ENCODE results near the gene GALNT10.

GALNT10 gene

DNA sequence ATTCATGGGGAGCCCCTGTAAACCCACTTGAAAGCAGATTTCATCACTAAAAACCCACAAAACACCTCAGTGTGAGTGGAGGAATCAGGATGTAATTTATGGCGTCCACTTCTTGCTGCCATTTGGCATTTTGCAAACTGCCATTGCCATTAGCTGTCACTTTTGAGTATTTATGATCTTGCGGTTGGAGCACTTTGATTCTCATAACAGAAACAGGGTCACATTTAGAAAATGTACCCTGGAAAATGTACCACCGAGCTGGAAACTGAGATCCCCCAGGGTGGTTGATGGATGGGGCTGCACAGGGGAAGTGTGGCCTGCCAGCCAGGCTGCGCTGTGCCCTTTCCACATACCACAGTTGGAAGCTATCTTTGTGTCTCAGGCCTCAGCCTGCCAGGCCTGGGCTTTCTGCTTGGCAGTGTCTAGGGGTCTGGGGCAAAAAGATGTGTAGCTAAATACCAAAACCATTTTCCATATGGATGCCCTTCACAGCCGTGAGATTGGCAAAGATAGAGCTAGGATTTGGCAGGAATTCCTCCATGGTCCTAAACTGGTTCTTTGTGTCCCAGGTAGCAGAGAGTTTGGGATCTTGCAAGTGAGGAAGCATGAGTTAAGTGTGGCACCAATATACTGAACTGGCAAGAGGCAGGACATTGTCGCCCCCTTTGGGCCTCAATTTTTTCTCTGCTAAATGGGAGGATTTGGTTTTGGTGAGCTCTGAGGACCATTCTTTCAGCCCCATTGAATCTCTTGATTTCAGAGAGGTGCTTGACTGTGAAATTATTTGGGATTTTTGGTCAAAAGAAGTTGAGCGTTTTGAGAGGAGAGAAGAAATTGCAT lies 46.2 kb downstream of the GALNT10 start:
- DNase-seq (ENCODE audit: low read depth), result no peak

DNA sequence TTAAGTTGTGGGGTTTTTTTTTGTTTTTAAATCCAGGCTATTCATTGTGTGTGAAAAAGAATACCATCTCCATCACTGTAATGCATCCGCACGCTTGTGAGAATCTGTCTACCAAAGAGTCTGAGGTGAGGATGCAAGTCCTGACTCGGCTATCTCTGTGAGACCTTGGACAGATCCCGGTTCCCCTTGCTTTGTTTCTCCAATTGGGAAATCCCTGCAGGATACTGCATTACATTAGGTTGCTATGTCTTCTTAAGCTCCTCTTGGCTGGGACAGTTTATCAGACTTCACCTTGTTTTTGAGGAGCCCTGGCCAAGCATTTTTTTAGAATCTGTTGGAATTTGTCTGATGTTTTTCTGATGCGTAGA lies 46.8 kb downstream of the GALNT10 start:
- no peak for DNase-seq (ENCODE audit: low read depth)

DNA sequence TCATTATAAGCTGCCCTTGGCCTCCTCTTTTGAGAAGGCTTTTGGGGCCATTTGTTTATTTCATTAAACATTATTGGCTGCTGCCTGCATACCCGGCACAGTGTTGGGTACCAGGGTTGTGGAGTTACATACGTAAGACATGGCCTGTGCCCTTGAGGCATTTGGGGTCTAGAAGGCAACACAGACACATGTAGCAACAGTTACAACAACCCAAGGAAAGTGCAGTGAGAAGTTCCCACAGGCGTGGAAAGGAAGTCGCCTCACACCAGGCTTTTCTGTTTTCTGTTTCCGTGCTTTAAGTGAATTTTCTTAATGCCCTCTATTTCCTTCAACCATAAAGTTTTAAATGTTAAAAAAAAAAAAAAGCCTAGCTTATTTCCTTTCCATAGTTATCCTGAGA lies 47.4 kb downstream of the GALNT10 start:
- no peak for DNase-seq (ENCODE audit: low read depth)

DNA sequence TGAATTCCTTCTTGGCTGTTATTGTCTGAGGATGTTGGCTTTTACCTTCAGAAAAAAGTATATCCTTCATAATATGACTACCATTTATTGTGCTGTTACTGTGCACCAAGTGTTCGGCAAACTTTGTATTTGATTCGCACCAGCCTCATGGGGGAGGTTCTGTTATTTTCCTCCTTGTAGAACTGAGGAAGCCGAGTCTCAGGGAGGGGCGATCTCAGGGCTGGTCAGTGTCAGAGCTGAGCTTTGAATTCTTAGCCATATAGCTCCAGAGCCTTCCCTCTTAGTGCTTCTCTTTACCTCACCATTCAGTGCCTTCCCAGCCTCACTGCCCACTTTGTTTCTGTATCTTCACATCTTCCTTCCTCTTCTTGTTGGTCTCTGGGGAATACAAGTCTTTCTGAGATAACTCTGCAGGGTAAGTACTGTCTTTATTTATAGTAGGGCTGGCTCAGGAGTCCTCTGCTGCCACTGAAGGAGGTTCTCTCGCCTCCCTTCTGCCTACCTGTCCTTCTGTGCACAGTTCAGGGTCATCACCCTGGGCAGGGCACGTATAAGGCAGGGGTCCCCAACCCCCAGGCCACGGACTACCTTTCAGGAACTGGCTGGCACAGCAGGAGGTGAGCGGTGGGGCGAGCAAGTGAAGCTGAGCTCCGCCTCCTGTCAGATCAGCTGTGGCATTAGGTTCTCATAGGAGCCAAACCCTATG lies 48.4 kb downstream of the GALNT10 start:
- no peak for DNase-seq (ENCODE audit: low read depth)

DNA sequence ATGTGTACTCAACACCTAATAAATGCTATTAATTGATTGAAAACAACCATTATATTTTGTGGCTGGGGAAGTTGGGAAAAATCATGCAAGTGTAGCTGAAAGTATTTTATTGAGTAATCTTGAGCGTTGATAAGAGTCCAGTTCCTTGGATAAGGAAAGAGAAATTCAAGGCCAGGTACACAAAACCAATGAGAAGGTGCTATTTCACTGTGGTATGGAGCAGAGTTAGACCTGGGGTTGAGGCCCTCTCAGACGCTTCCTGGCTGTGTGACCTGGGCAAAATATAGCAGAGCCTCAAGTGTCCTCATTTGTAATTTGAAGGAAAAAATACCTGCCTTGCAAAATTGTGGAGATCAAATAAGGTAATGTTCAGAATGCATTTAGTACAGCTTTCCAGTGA lies 50.1 kb downstream of the GALNT10 start:
- no peak for DNase-seq (ENCODE audit: low read depth)

DNA sequence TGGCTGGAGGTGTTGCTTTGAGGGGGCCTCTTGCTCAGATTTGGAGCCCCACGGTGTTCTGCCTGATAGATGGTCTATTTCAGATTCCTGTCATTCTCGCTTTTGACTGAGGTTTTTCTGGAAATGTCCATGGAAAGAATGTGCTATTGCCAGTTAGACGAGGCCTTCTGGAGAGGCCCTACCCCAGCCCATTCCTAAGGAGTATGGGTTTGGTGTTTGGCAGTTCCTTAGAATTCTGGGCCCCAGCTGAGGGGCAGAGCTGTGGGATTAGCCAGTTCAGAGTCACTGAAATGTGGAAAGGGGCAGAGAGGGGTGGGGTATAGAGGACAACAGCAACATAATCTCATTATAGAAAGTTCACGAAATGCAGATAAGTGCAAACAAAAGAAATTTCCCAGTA lies 50.5 kb downstream of the GALNT10 start:
- no peak for DNase-seq (ENCODE audit: low read depth)

DNA sequence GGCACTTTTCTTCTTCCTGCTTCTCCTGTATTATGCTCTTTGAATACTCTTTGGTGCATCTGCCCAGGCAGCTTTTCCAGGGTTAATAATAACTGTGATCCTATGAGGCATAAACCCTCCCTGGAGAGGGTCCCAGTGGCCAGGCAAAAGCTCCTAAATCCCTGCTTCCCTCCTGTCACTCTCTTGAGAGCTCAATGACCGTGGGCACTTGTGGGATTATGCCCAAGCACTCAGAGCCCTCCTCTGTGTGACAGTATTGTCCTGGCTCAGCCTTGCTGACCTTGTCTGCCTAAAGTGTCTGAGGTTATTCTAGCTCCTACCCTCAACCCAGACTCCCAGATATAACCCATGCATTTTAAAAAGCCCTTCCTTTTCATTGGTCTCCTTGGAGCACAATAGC lies 51.9 kb downstream of the GALNT10 start:
- DNase-seq (ENCODE audit: low read depth), result no peak

DNA sequence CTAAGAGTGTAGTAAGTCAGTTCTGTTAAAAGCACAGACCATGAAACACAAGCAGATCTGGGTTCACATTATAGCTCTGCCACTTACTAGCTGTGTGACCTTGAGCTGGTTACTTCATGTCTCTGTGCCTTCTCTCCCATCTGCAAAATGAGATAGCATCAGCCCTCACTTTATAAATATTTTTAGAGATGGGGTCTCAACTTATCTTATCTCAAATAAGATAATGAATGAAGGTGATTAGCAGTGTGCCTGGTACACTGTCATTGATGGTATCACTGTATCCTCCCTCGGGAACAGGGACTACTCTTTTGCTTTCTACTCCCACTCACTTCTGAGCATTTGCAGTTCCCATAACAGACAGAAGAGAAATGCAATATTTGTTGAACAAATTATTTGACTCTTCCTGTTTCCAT lies 52.4 kb downstream of the GALNT10 start:
- no peak for DNase-seq (ENCODE audit: low read depth)

DNA sequence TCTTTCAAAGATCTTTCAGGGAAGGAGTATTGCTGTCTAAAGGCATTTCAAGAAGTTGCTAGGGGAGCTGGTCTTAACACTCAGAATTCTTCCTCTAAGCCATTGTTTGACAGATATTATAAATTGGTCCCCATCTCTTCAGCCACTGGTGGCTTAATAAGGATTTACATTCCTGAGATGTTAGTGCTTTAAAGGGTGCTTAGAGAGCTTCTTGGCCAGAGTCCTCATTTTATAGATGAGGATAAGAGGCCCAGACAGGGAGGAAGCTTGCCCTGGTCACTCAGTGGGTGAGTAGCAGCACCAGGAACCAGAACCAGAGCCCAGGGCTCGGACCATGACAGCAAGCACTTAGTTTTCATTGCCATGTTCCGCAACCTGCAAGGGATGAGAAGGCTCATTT lies 53.2 kb downstream of the GALNT10 start:
- DNase-seq (ENCODE audit: low read depth), result no peak

DNA sequence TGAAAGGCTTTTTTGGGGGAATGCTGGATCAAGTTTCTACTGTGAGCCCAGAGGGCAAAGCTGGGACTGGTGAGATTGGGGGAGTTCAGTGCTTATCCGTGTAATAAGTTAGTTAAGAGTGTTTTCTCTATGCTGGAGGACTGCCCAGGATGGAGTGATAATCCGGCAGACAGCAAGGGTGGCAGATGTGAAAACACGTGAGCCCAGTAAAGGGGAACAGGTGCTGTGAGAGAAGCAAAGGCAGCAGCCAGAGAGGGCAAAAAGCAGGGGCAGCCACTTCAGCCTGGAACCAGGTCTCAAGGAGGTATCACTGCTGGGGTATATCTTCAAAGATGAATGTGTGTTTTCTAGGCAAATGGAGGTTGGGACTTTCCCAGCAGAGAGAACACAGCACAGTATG lies 53.9 kb downstream of the GALNT10 start:
- DNase-seq (ENCODE audit: low read depth), result no peak

DNA sequence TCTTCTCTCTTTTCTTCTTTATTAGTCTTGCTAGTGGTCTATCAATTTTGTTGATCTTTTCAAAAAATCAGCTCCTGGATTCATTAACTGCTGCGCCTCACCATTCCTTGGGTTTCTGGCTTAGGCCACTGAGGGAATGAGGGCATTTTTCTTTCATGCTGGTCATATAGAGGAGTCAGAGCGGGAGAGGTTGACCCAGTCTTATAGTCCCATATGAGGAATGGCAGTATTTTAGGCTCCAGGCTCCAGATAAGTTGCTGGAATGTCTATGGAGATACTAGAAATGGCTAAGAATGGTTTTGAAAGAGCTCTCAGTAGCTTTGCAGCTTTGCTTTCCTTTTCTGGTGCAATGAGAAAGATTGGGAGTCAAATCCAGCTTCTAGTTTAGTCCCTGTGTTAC lies 58.2 kb downstream of the GALNT10 start:
- DNase-seq (ENCODE audit: low read depth), result no peak

DNA sequence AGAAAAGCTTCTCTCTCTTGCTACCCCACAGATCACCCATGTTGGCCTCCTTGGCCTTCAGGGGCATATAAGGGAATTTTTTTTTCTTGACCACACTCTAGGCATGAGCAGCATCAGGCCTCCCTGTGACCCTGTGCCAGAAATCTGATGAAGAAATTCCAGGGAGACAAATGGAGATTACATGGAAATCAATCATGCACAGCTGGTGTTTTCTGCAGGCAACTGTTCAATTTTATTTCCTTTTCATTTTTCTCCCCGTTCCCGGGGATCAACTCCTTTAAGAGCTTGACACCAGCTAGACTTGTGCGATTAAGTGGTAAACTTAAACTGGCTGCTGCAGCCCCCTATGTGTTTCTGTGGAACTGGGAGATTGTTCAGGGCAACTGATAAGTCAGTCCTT lies 59.3 kb downstream of the GALNT10 start:
- no peak for DNase-seq (ENCODE audit: low read depth)

DNA sequence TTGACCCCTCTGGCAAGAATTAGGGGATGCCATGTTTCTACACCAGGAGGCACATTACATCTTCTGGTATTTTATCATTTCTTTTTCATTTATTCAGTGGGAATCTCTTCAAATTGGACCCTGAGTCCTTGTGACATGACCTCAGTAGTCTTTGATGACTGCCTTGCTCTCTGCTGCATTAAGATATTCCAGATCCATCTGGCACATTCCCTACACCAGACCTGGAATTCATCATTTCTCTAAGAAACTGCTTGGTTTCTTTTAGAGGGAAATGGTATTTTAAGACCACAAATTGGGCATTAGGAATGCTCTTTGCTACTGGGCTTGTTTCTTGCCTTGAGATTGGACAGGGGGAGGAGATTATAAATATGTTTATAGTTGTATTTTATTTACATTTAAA lies 61.0 kb downstream of the GALNT10 start:
- DNase-seq (ENCODE audit: low read depth), result no peak

DNA sequence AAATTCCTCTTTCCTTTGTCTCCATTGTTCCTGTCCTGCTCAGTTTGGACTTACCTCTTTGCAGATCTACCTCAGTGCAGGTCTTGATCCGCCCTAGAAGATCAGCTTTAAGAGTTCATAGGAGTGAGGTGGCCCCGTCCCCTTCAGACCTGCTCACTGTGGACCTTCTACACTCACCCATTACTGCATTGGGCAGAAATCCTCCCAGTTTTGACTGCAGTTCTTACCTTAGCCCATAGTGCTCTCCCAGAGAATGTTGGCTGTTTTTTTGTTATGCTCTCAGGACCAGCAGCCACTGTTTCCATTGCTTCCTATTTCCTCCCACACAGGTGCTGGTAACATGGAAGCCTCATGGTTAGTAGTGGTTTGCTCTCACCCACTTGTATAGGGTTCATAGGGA lies 63.3 kb downstream of the GALNT10 start:
- no peak for DNase-seq (ENCODE audit: low read depth)

DNA sequence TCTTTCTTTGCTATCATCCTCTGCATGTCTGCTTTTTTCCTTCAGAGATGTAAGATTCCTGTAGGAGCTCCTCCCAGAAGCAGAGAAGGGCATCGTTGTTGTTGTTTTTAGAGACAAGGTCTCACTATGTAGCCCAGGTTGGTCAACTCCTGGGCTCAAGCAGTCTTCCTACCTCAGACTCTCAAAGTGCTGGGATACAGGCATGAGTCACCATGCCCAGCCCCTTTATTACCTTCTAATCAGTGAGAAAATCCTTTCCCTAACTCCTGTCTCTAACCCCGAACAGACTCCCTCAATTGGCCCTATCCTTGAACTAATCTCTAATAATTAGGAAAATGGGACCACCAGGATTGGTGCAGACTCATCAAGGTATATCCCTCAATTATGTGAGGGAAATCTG lies 64.4 kb downstream of the GALNT10 start:
- DNase-seq (ENCODE audit: low read depth), result no peak

DNA sequence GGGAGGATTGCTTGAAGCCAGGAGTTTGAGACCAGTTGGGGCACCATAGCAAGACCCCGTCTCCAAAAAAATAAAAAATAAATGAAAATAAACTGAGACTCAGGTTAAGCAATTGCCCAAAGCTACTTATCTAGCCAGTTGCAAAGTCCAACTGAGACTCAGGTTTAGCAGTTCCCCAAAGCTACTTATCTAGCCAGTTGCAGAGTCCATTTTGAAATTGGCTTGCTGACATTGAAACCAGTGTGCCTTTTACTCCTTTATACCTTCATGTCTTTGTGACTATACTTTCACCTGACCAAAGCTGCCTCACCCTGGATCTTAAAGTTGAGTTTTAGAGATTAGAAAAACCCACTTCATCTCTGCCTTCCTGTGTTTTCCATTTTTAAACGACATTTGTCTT lies 66.5 kb downstream of the GALNT10 start:
- DNase-seq (ENCODE audit: low read depth), result no peak

DNA sequence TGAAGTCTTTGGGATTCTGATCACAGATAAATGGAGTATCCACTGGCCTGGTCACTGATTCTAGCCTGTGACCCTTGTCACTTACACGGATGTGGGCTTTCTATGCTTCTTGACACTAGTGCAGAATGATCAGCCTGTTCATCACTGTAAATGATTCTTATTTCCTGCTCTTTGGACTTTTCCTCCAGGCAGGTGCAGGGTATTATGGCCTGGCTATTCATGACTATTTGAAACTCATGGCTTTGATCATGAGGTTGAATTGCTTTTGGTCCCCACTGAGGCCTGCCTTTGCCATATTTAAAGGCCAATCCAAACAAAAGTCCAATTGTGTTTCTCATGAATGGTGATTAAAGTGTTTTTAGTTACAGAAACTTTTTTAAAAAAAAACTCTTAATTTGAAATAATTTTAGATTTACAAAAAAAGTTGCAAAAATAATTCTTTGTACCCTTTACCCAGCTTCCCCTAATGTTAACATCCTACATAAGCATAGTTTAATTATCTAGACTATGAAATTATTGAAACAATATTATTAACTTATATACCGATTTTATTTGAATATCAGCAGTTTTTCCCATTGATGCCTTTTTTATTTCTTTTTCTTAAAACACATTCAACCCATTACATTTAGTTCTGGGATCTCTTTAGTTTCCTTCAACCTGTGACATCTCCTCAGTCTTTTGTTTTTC lies 68.1 kb downstream of the GALNT10 start:
- DNase-seq (ENCODE audit: low read depth), result no peak

DNA sequence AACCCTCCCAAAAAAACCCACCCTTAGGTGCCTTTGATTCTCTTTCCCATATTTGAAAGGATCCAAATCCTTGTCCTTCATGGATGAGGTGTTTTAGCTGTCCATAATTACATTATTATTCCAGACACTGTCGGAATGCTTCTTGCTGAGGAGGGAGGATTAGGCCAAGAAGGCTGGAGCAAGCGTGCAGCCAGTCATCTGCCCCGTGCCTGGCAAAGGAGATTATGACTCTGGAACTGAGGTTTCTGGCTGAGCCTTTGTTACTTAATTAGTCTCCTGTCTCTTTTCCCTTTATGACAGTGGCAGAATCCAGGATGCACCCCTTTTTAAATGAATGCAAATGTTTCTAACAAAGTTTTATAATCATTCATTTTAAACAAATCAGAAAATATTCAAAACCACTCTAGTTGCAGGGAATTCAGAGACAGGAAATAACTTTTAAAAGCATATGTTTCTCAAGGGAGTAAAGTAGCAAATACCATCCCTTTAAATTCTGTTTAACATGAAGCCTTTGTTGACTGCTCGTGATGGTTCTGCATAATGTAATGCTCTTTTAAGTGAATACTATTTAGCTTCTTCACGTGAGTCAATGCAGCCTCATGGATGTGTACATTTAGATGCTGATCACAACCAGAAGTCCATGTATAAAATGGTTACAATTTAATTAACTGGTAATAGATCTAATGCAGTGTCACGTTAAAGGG lies 69.8 kb downstream of the GALNT10 start:
- no peak for DNase-seq (ENCODE audit: low read depth)

DNA sequence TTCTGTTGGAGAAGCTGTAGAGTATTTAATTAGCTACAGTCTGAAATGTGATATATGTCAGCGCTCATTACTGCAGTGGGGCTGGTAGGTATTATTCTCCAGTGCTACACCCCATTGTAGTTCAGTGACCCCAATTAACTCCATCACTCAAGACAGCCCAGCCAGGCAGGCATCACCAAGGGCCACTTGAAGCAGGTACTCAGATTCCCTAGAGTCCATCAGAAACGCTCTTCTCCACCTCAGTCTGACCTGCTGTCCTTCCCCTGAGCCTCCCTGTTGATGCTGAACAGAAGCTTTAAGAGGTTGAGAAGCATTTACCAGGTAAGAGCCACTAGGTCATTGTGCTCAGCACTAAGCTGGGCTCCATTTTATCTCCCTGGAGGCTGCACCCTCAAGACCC lies 71.8 kb downstream of the GALNT10 start:
- DNase-seq (ENCODE audit: low read depth), result no peak

DNA sequence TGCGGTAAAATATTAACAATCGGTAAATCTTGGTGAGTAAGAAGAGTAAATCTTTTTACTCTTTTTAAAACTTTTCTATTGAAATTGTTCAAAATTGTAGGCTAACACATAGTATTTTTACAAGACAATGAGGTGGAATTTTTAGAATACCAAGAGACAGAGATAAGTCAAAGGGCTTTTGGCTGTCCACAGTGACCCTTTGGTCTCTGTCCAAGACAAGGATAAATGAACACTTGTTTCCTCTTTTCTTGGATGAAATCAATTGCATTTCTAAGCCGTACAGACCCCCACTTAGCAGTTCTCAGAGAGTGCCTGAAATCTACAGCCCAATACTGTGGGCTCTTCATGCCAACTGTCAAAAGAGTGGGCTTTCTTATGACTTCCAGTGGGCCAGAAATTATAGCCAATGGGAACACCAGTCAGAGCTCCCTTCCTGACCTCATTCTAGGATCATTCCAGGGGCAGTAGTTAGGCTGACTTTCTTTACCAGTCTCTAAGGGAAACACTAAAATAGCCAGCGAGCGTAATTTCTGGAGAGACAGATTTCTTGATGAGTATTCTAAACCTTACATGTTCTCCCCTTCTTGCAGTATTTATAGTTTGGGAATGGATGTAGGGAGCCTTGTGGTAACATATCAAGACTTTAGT lies 74.1 kb downstream of the GALNT10 start:
- no peak for DNase-seq (ENCODE audit: low read depth)

DNA sequence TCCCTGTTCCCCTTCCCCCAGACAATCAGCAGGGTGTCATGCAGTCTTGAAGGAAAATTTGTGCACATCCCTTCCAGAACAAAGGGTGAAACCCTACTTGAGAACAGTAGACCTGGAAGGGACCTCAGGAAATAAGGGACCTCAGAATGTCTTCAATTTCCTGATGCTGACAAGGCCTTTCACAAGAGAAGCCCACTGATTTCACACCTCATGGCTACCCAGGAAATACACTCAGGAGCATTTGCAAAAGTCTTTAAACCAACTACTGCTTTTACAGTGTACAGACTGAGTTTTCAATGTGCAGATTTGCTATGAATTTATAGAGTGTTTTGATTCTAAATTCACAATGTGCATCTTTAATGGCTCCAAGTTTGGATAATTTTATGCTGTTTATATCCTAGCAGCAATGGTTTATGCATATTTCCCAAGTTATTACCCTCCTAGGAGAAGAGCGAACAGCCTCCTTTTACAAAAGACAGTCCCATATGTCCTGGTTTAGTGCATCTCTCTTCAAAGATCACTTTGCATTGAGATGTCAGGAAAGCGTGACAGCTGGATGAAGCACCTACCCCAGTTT lies 74.8 kb downstream of the GALNT10 start:
- DNase-seq (ENCODE audit: low read depth), result no peak

DNA sequence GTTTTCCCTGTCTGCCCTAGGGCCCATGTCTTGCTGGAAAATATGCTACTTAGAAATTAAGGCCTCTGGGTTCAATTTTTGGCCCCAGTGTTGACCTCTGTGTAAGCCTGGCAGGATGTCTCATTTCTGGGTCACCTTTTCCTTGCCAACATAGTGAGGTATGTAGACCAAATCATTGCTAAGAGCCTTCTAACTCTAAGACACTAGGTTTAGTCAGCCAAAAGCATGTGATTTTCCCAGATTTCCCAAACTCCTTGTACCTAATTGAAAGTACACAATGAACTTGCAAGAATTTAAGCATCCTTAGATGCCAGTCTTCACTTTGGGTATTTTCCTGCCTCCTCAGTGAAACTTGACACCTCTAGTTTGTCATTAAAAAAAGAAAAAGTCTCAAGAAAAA lies 77.0 kb downstream of the GALNT10 start:
- DNase-seq (ENCODE audit: low read depth), result no peak

All from non-pigmented ciliary epithelial cell (primary cell).